Measurements from ENCODE around the gene CLEC3A.

DNA sequence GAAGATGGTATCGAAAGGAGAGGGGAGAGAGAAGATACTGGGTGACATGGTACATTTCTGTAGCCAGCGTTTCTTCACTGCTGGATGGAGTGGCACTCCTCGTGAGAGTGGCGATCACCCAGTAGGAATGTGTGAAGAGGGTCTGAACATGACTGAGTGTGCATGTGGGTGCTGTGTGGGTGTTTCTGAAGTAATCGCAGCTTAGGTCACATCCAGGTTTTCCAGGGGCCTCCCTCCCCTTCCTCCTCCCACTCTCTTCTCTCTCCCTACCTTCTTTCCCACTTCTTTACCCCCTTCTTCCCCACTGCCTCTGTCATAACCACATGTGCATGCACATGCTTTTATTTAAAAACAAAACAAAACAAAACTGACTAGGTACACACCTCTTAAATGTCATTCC is 1.8 kb downstream of the CLEC3A start:
- TF ChIP-seq, protein P1, sequence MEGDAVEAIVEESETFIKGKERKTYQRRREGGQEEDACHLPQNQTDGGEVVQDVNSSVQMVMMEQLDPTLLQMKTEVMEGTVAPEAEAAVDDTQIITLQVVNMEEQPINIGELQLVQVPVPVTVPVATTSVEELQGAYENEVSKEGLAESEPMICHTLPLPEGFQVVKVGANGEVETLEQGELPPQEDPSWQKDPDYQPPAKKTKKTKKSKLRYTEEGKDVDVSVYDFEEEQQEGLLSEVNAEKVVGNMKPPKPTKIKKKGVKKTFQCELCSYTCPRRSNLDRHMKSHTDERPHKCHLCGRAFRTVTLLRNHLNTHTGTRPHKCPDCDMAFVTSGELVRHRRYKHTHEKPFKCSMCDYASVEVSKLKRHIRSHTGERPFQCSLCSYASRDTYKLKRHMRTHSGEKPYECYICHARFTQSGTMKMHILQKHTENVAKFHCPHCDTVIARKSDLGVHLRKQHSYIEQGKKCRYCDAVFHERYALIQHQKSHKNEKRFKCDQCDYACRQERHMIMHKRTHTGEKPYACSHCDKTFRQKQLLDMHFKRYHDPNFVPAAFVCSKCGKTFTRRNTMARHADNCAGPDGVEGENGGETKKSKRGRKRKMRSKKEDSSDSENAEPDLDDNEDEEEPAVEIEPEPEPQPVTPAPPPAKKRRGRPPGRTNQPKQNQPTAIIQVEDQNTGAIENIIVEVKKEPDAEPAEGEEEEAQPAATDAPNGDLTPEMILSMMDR (IDR thresholded peaks at IDR 0.05): no peak
- no peak for TF ChIP-seq EP300 (IDR thresholded peaks at IDR 0.05)
- no peak for TF ChIP-seq POLR2A (IDR thresholded peaks at IDR 0.05)
- TF ChIP-seq POLR2AphosphoS5 (IDR thresholded peaks at IDR 0.05): no peak
